ENCODE measurements around the gene CFAP58.

DNA sequence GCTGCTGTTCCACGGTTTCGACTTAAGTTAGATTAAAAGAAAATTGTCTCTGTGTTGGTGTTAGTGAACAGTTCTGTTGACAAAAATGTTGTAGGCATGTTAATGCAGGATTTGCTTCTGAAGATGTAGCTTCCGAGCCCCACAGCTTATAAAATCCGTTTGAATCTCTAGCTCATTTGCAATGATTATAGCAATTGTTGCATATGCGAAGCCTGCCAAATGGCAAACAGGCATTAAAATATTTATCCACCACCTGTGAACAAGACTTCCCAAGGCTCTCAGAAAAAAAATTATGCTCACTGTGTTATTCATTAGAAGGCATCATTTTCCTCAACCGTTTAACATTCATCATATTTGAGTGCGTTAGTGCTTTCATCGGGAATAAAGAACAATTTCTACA is 14.3 kb downstream of the CFAP58 start:
- no peak for TF ChIP-seq POLR2A (IDR thresholded peaks at IDR 0.05)
- TF ChIP-seq, protein P1, sequence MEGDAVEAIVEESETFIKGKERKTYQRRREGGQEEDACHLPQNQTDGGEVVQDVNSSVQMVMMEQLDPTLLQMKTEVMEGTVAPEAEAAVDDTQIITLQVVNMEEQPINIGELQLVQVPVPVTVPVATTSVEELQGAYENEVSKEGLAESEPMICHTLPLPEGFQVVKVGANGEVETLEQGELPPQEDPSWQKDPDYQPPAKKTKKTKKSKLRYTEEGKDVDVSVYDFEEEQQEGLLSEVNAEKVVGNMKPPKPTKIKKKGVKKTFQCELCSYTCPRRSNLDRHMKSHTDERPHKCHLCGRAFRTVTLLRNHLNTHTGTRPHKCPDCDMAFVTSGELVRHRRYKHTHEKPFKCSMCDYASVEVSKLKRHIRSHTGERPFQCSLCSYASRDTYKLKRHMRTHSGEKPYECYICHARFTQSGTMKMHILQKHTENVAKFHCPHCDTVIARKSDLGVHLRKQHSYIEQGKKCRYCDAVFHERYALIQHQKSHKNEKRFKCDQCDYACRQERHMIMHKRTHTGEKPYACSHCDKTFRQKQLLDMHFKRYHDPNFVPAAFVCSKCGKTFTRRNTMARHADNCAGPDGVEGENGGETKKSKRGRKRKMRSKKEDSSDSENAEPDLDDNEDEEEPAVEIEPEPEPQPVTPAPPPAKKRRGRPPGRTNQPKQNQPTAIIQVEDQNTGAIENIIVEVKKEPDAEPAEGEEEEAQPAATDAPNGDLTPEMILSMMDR (IDR thresholded peaks at IDR 0.05) = no peak
